Stimulated activated CD4-positive, alpha-beta T cell treated with anti-CD3 and anti-CD28 coated beads, TNF-alpha, amount 100 ng/mL, for 4 hours (primary cell): ENCODE results near the gene ZCWPW1.

Experiments used
- DNase-seq, 3 experiments: peaks; one replicate each; pipeline ENCODE4 v3.0.0-alpha.2; 2020; ENCODE audit warnings: low read depth in 3 of 3

The ZCWPW1 gene

GRCh38 chr7:100432621-100433275 is 4.2 kb upstream of the ZCWPW1 start:
- no peak for DNase-seq

- no peak for DNase-seq
Observed at GRCh38 chr7:100432053-100432452, 3.5 kb upstream of the ZCWPW1 start.

- DNase-seq, result no peak
Observed at GRCh38 chr7:100431286-100431735, 2.8 kb upstream of the ZCWPW1 start.

DNA sequence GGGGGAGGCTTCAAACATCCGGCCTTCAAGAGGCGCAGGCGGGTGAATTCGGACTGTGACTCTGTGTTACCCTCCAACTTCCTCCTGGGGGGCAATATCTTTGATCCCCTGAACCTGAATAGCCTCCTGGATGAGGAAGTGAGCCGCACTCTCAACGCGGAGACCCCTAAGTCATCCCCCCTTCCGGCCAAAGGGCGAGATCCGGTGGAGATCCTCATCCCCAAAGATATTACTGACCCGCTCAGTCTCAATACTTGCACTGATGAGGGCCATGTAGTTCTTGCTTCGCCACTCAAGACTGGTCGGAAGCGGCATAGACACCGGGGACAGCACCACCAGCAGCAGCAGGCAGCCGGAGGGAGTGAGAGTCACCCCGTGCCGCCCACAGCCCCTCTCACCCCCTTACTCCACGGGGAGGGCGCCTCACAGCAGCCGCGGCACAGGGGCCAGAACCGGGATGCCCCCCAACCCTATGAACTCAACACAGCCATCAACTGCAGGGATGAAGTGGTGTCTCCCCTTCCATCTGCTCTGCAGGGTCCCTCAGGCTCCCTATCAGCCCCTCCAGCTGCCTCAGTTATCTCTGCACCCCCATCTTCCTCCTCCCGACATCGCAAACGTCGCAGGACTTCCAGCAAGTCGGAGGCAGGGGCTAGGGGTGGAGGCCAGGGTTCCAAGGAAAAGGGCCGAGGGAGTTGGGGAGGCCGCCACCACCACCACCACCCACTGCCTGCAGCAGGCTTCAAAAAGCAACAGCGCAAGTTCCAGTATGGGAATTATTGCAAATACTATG is 2.2 kb upstream of the ZCWPW1 start:
- DNase-seq, result peak in 1 of 3 experiments; percentile 31

- DNase-seq, result peak; percentile 93 to 98 (median 95)
Observed at GRCh38 chr7:100429637-100430492, 1.4 kb upstream of the ZCWPW1 start, which contains the start of gene MEPCE. MEPCE (plus strand) TSS chr7:100429831; CDS start chr7:100430019, 188 bp downstream.

- DNase-seq, result peak; percentile 100
Observed at GRCh38 chr7:100428967-100429636, 599 bp upstream of the ZCWPW1 start.

DNA sequence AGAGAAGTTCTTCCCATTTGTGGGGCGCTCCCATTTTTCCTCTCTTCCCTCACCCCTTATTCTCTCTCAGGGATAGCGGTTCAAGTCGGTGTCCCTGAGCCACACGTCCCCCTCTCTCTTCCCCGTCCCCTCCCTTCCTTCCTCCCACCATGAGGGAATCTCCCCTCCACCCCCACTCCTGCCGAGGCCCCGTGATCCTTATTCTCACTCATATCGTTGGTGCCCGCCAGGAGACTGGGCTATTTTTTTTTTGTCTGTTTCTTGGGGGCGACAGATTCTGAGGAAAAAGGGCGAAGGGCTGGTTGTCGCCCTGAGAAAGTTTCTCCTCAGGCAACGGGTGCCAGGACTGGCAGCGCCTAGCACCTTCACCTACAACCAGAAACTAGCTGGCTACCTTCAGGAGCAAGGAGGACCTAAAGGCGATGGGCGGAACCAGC is 723 bp downstream of the ZCWPW1 start:
- no peak for DNase-seq

DNA sequence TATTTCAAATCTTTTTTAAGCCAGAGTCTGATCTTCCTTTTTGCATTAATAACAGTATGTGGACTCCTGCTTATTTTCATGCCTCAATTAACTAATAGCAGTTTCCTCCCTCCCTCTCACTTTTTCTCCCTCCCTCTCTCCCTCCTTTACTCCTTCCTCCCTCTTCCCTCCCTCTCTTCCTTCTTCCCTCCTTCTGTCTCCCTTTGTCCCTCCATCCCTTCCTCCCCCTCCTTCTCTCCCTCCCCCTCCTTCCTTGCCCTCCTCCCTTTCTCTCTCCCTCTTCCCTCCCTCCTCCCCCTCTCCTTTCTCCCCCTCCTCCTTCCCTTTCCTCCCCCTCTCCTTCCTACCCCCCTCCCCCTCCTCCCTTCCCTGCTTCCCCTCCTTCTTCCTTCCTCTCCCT is 2.0 kb downstream of the ZCWPW1 start:
- no peak for DNase-seq

GRCh38 chr7:100425347-100425746 is 3.2 kb downstream of the ZCWPW1 start:
- no peak for DNase-seq

GRCh38 chr7:100423315-100423714 is 5.2 kb downstream of the ZCWPW1 start:
- DNase-seq, result no peak

DNA sequence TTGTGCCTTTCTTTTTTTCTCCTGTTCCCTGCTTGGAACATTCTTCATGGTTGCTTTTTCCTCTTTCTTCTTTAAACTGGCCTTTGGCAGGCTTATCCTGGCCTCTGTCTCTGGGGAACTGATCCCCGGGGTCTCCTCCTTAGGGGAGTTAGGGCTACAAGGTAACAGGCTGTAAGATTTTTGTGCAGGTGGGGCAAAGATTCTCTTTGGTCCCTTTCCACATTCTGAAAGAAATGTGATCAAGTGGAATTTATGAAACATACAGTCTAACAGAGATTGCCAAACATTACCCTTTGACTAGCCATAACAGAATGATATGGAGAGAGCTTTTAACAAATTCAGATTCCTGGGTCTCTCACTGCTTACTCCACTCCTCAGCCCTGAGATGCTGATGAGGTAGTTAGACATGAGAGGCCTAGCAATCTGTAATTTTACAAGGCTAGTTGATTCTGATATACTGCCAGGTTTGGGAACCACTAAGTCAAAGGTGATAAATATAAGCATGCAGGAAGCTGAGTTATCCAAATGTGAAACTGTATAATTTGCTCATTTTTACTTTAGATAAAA is 8.8 kb downstream of the ZCWPW1 start:
- DNase-seq, result no peak

GRCh38 chr7:100418930-100419659 is 9.4 kb downstream of the ZCWPW1 start:
- no peak for DNase-seq

DNA sequence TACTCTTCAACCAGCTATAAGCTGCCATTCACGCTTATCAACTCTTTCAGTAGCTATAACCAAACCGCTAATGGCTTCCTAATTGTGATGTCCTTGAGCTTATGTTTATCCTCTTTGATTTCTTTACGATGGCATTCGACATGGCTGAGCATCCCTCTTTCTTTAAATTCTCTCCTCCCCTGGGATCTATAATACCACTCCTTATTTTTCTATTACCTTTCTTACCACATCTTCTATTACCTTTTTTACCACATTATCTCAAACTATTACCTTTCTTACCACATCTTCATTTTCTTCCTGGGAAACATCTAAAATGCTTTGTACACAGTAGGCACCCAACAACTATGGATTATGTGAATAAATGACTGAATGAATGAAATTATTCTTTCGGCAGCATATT is 13.1 kb downstream of the ZCWPW1 start:
- DNase-seq, result no peak

- no peak for DNase-seq
Observed at GRCh38 chr7:100413889-100414288, 14.6 kb downstream of the ZCWPW1 start.

- DNase-seq, result no peak
Observed at GRCh38 chr7:100413346-100413745, 15.2 kb downstream of the ZCWPW1 start.

DNA sequence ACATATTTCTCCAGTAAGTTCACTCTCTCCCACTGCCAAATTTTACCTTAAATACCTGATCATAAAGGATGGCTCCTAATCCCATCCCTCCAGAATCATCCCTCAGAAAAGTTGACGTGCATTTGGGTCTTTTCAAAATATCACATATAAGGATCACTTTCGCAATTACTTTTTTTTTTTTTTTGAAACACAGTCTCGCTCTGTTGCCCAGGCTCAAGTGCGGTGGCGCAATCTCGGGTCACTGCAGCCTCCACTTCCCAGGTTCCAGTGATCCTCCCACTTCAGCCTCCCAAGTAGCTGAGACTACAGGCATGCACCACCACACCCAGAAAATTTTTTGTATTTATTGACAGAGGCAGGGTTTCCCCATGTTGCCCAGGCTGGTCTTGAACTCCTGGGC is 17.4 kb downstream of the ZCWPW1 start:
- no peak for DNase-seq

DNA sequence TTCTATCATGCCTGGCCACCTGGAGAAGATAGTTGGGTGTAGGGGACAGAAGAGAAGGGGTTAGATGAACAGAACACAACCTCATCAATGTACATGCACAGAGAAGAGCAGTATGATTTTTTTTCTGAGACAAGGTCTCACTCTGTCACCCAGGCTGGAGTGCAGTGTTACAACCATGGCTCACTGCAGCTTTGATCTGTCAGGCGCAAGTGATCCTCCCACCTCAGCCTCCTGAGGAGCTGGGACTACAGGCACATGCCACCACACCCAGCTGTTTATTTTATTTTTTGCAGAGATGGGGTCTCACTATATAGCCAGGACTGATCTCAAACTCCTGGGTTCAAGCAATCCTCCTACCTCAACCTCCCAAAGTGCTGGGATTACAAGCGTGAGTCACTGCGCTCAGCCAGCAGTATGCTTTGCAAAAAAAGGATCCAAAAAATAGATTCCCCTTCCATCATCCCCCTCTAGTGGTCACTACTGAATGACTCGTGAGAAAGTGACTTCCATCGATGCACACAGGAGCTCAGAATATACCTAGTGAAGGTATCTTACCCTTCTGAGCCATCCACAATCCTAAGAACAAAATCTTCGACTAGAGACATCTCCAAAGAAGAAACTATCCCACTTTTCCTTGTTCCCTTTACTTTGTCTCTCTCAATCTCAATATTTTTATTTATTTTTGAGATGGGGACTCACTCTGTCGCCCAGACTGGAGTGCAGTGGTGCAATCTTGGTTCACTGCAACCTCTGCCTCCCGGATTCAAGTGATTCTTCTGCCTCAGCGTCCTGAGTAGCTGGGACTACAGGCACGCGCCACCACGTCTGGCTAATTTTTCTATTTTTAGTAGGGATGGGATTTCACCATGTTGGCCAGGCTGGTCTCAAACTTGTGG is 21.0 kb downstream of the ZCWPW1 start:
- DNase-seq, result peak in 1 of 3 experiments; percentile 32

DNA sequence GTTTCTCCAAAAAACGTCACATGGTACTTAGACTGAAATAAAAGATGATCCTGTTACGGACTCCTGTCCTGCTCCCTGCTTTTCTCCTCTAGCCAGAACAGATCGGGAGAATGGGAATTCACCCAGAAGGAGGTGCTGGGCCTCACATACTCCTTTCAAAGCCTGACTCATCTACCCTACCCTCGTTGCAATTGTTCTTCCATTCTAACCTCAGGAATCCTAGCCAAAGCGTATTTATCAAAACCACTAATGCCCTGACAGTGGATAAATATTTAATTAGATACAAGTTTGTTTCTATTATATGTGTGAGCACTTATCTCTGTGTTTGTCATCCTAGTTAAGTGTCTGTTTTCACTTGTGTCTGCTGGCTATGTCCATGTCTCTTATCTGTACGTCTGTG is 21.7 kb downstream of the ZCWPW1 start:
- no peak for DNase-seq

GRCh38 chr7:100402241-100402640 is 26.3 kb downstream of the ZCWPW1 start:
- no peak for DNase-seq
